HG03565 (cell line): Measurements from ENCODE around the gene PIGT.
A peak's percentile ranks its signal among the peaks of the same experiment; 100 is the strongest.

Source experiments
- ATAC-seq: cut with Tn5 transposase; IDR thresholded peaks from one replicate; pipeline ENCODE4 v1.9.1; 2021; ENCODE audit warnings: mild to moderate bottlenecking, moderate library complexity; ENCODE audit not compliant: unreplicated experiment

The PIGT gene

GRCh38 chr20:45400346-45401031 lies 15.5 kb upstream of the PIGT start:
- ATAC-seq: no peak

DNA sequence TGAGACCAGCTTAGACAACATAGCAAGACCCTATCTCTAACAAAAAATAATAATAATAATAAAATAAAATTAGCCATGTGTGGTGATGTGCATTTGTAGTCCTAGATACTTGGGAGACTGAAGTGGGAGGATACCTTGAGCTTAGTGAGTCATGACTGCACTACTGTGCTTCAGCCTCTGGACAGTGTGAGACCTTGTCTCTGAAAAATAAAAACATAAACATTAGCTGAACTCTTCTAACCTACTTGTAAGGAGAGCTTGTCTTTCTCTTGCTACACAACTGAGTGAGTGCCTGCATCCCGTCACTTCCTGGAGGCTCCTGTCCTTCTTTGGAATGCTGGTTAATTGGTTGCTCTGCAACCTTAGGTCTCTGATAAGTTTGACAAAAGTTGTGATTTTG lies 13.0 kb upstream of the PIGT start:
- no peak for ATAC-seq

DNA sequence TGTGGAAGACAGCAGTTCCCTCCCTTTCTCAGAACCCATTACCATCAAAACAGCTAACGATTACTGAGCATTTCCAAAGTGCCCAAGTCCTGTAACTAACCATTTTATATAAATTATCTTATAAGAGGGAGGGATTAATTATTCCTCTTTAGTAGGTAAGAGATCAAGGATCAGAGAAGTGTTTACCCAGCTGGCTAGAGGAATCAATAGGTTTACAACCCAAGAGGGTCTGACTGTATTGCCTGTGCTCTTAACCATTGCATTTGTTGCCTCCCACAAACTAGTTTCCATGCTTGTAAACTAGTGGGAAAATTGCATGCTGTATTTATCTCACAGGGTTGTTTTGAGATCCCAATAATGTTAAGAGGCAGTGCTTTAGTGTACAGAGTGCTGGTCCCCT lies 11.5 kb upstream of the PIGT start:
- no peak for ATAC-seq

- no peak for ATAC-seq
These were observed 10.2 kb upstream of the PIGT start for GRCh38 chr20:45405571-45406259.

DNA sequence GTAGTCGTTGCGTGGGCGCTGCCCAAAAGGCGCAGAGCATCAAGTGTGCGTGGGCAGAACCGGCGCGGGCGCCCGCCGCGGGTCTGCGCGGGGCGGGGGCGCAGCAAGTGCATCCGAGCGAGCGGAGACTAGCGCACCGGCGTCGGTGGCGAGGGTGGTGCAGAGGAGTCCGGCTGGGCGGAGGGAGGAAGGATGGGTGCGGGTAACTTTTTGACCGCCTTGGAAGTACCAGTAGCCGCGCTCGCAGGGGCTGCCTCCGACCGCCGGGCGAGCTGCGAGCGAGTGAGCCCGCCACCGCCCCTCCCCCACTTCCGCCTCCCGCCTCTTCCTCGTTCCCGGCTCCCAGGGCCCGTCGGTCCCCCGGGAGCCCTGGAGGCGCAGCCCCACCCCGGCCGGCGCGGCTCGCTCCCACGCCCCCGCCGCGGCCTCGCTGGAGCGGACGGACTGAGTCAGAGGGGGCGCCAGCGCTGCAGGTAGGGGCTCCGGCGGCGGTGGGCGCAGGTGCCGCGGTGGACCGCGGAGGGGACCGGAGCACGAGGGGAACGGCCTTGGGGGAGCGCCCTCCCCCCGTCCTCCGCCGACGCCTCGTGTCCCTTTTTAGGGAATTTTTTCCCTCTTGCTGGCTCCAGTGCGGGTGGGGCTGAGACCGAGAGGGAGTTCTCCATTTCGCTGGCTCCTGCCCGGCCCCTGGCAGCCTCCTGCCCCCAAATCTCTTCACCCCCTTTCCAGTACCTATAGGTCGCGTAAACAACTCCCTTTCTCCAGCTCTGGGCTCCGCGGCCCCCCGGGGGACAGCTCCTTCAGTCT lies 9.5 kb upstream of the PIGT start:
- no peak for ATAC-seq

- no peak for ATAC-seq
These were observed 8.7 kb upstream of the PIGT start for GRCh38 chr20:45407067-45407745.

DNA sequence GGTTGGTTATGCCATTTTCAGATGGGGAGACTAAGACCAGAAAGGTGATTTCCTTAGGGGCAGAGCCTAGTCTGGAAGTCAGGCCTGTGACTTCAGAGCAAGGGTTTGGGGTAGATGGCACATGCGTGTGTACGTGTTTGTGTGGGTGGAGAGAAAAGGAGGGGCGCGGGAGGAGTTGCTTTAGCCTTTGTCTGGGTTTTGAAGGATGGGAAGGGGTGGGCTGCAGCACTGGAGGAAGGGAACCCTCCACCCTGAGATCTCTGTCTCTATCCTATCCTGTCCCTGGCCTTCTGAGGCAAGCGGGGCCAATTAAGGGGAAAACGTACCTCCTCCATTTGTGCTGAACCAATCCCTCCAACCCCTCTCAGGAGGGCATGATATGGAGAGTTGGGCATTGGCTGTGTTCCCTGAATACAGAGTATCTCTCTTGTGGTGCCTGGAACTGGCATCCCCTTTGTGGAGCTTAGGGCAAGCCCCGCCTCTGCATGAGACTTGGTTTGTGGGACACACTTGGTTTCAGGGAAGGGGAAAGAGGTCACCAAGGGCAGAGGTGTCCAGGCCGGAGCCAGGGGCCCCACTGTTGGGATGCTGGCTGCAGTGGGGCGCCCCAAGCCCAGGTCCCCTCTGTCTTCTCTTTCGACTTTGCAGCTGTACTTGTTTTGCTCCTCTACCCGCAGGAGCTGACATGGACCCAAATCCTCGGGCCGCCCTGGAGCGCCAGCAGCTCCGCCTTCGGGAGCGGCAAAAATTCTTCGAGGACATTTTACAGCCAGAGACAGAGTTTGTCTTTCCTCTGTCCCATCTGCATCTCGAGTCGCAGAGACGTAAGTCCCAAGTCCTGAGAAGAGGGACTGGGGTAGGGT lies 7.9 kb upstream of the PIGT start, which contains the start of gene DBNDD2:
Gene DBNDD2 (plus strand): TSS at position 507 of the 863 bp plus-strand sequence. CDS start 179 bp downstream, at position 686.
- ATAC-seq: no peak

DNA sequence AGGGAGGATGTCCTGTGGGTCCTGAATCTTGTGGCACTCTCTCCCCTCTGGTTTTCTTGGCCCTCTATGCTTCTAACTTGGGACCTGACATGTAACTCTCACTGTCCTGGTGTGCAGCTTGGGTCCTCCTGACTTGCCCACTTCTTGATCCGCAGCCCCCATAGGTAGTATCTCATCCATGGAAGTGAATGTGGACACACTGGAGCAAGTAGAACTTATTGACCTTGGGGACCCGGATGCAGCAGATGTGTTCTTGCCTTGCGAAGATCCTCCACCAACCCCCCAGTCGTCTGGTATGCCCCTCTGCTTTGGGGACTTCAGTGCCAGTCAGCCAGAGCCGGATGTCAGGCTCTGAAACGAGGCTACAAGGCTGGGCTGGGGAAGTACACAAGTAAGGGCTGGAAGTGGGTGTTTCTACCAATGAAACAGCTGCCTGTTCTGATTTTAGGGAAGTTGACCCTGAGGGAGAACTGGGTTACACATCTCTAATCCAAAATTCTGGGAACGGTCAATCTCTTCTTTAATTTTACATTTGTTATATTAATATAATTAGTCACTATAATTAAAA lies 7.2 kb upstream of the PIGT start:
- ATAC-seq: no peak

GRCh38 chr20:45409521-45410272 lies 6.2 kb upstream of the PIGT start:
- ATAC-seq: no peak

- ATAC-seq: no peak
These were observed 5.1 kb upstream of the PIGT start for GRCh38 chr20:45410887-45411286.

DNA sequence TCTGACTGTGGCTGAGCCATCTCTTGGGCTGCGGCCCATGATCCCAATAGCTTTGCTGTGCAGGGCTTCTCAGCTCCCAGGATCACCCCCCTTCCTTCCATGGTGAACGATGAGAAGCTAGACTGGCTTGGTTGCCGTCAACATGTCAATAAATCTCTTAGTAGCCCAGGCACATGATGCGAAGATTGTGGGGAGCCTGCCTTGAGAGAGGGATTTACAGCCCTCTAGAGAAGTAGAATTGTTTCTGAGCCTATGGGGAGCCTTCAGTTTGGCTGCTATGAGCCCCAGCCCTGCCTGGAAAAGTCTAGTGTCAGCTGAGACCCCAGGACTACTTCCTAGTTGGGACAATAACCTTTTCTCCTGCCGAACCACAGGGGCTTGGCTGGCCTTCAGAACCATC lies 3.3 kb upstream of the PIGT start:
- no peak for ATAC-seq

GRCh38 chr20:45413479-45413878 lies 2.5 kb upstream of the PIGT start:
- ATAC-seq: no peak

DNA sequence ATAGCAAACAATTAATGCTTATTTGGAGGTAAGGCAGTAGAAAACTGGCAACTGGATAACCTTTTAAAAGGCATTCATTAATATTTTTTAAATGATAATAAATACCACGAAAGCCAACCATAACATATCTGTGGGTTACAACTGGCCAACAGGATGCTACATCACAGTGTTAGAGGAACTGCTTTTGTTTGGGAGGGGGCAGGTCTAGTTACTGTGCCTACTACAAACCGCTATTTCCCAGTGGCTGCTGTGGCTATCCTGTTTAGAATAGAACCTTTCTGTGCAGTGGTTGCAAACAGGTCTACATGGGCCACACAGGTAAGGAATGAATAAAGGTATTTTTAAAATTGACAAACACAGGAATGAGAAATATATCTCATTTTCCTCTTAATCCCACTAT lies 976 bp downstream of the PIGT start:
- ATAC-seq: no peak

- ATAC-seq: peak; percentile 75
These were observed 3.5 kb downstream of the PIGT start for GRCh38 chr20:45419188-45420091.

DNA sequence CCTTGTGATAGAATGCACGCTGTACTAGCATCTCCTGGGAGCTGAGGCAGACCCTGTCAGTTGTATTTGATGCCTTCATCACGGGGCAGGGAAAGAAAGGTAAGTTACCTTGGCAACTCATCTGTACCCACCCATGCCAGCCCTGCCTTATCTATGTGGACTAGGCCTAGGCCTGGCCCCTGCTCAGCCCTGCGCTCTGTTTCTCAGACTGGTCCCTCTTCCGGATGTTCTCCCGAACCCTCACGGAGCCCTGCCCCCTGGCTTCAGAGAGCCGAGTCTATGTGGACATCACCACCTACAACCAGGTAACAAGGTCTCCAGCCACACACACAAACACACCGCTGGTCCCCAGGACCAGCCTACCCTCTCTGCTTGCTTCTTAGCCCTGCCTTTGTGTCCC lies 4.2 kb downstream of the PIGT start:
- ATAC-seq: no peak

DNA sequence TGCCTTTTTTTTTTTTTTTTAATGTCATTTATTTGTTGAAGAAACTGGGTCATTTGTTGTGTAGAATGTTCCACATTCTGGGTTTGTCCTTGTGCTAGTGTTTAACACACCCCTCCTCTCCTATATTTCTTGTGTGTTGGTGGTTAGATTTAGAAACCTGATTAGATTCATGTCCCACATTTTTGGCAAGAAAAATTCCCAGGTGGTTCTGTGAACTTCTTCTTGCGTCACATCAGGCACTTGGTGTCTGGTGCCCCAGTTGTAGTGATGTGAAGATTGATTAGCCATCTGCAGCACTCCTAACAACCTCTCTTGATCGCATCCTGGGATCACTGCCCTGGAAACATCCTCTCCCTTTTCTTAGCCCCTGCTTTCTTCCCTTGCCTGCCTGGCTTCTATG lies 7.8 kb downstream of the PIGT start:
- no peak for ATAC-seq

GRCh38 chr20:45425561-45425960 lies 9.6 kb downstream of the PIGT start:
- ATAC-seq: no peak

DNA sequence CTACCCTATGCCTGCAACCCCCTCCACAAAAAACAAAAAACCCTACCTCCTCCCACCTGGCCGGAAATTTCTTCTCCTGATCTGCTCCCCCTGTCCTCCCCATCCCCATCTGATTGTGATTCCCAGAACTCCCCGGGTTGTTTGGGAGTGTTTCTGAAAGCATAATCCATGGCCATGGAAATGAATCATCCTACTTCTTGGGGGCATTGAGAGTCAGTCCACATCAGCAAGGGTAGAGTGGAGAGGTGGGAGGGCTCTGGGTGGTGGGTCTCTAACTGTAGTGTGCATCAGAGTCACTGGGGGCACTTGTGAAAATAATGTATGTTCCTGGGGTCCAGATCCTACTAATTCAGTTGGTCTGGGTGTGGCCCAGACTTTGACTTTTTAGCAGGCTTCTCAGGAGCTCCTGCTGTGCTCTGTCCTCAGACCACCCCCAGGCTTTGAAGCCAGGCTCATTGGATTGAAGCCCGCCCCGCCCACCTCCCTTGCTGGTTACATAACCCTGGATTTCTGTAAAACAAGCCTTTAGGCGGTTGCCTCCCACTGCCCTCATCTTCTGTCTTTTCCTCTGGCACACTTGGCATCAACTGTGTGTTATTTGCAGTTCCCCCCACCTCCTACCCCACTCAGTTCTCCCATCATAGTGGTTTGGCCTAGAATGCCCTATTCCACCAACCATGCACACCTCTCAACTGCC lies 10.5 kb downstream of the PIGT start:
- ATAC-seq: no peak
